Vagina (tissue), 2 donors: ENCODE measurements around the gene NR2C1. TPM values are rescaled to one million over a fixed set of nuclear protein-coding genes. Genes with fewer than 3 reads are reported as not detected.
A peak's percentile ranks its signal among the peaks of the same experiment; 100 is the strongest.
"Not testable (repeated sequence)": the region's sequence is repeated elsewhere in the genome, so short reads cannot be mapped to it uniquely, and the experiment has no call there.

Experiments
- DNase-seq, 2 donors: peaks; one replicate each; pipeline ENCODE4 v3.0.0-alpha.2; 2017; ENCODE audit errors: extremely low spot score in 2 of 2
- H3K27ac ChIP-seq: fragments of 200-600 bp; sonication (generic); one replicate; pipeline ENCODE4 v1.5.1; 2019
- H3K27me3 ChIP-seq: fragments of 200-600 bp; sonication (generic); one replicate; pipeline ENCODE4 v1.5.1; 2019
- H3K36me3 ChIP-seq, 2 donors: fragments of 200-600 bp; sonication (generic); one replicate each; pipeline ENCODE4 v1.5.1; 2017 to 2019
- H3K4me1 ChIP-seq: fragments of 200-600 bp; sonication (generic); one replicate; pipeline ENCODE4 v1.5.1; 2019
- H3K4me3 ChIP-seq, 2 donors: fragments of 200-600 bp; sonication (generic); 1 replicate in 1 of 2; 2 replicates in 1 of 2; pipeline ENCODE4 v1.5.1; 2016 to 2019
- H3K9me3 ChIP-seq: fragments of 200-600 bp; sonication (generic); one replicate; pipeline ENCODE4 v1.5.1; 2019
- POLR2A ChIP-seq, 2 donors: fragments of 450-650 bp; IDR thresholded peaks; one replicate each; pipeline ENCODE4 v1.6.1; 2017; ENCODE audit warnings: antibody characterized with exemption in 2 of 2, mild to moderate bottlenecking in 2 of 2, moderate library complexity in 2 of 2
- POLR2AphosphoS5 ChIP-seq, 2 donors: sonication (generic); formaldehyde crosslinking; IDR thresholded peaks; one replicate each; pipeline ENCODE4 v1.9.0; 2017; ENCODE audit warnings: antibody characterized with exemption in 2 of 2, mild to moderate bottlenecking in 2 of 2, low read depth in 1 of 2; ENCODE audit not compliant: insufficient read depth in 1 of 2
- intact Hi-C: fragments of 100-400 bp; cut with DNase I; formaldehyde crosslinking; loops from one replicate; pipeline ENCODE4 v1.15.1; 2023
- total RNA-seq: library from RNA; depleted of rRNA; stranded (reverse); fragments of >200 nt; gene quantifications from one replicate; pipeline ENCODE4 v1.2.3, GENCODE V29; 2016
- TF ChIP-seq, protein P1 (sequence below), 3 experiments: fragments of 450-650 bp in 2 of 3; fragments of 200-600 bp in 1 of 3; sonication (generic) in 1 of 3; IDR thresholded peaks; one replicate each; pipeline ENCODE4 v1.5.1; 2017 to 2019; ENCODE audit warnings: antibody characterized with exemption in 3 of 3, mild to moderate bottlenecking in 2 of 3, moderate library complexity in 2 of 3

NR2C1 gene
- total RNA-seq, 1 donor from 2014 or later = 49.4 TPM

DNA sequence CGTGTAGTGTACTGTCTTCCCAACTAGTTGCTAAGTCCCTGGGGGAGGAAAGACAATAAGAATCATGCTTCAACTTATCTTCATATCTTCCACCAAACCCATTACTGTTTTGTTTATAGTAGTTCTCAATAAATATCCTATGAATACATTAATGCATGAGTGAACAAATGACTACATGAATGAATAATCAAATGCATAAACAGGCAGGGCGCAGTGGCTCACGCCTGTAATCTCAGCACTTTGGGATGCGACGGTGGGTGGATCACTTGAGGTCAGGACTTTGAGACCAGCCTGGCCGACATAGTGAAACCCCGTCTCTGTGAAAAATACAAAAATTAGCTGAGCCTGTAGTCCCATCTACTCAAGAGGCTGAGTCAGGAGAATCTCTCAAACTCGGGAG lies 32.1 kb upstream of the NR2C1 start:
- Histone ChIP-seq H3K36me3 (peaks cover 0 to 17% of the 10 kb centered on the region in 2 donors), H3K9me3 (no peaks in the 10 kb centered on the region)
- intact Hi-C loops = no loop called here

GRCh38 chr12:95104919-95105452 lies 31.6 kb upstream of the NR2C1 start:
- no peak overlapping the region for H3K27ac ChIP-seq

More for the DNA sequence above, 32.1 kb upstream of the NR2C1 start:
- TF ChIP-seq, protein P1, sequence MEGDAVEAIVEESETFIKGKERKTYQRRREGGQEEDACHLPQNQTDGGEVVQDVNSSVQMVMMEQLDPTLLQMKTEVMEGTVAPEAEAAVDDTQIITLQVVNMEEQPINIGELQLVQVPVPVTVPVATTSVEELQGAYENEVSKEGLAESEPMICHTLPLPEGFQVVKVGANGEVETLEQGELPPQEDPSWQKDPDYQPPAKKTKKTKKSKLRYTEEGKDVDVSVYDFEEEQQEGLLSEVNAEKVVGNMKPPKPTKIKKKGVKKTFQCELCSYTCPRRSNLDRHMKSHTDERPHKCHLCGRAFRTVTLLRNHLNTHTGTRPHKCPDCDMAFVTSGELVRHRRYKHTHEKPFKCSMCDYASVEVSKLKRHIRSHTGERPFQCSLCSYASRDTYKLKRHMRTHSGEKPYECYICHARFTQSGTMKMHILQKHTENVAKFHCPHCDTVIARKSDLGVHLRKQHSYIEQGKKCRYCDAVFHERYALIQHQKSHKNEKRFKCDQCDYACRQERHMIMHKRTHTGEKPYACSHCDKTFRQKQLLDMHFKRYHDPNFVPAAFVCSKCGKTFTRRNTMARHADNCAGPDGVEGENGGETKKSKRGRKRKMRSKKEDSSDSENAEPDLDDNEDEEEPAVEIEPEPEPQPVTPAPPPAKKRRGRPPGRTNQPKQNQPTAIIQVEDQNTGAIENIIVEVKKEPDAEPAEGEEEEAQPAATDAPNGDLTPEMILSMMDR (IDR thresholded peaks at IDR 0.05) = no peak
- TF ChIP-seq POLR2AphosphoS5 (IDR thresholded peaks at IDR 0.05; ENCODE audit: insufficient read depth in 1 of 2, low read depth in 1 of 2) = no peak
- TF ChIP-seq POLR2A (IDR thresholded peaks at IDR 0.05) = no peak
- H3K27ac ChIP-seq = no peak overlapping the region
- no peaks in the 10 kb centered on the region for H3K4me1 ChIP-seq
- DNase-seq = no peak
- no peaks in the 10 kb centered on the region for H3K27me3 ChIP-seq
- H3K4me3 ChIP-seq = no peak overlapping the region

GRCh38 chr12:95102916-95103671 lies 29.7 kb upstream of the NR2C1 start:
- TF ChIP-seq POLR2AphosphoS5 (IDR thresholded peaks at IDR 0.05; ENCODE audit: insufficient read depth in 1 of 2, low read depth in 1 of 2) (peak in 1 of 2 donors; percentile 47), POLR2A (IDR thresholded peaks at IDR 0.05) (no peak)
- TF ChIP-seq, protein P1 (IDR thresholded peaks at IDR 0.05) = no peak
- no peak overlapping the region for H3K4me3 ChIP-seq
- intact Hi-C loops = no loop called here
- peaks cover 0 to 11% of the 10 kb centered on the region in 2 donors for H3K36me3 ChIP-seq
- no peaks in the 10 kb centered on the region for H3K4me1 ChIP-seq
- no peak for DNase-seq
- no peaks in the 10 kb centered on the region for H3K27me3 ChIP-seq
- no peaks in the 10 kb centered on the region for H3K9me3 ChIP-seq
- no peak overlapping the region for H3K27ac ChIP-seq

More at GRCh38 chr12:95104919-95105452, 31.6 kb upstream of the NR2C1 start:
- Histone ChIP-seq H3K4me1 (no peaks in the 10 kb centered on the region), H3K4me3 (no peak overlapping the region), H3K27me3 (no peaks in the 10 kb centered on the region), H3K9me3 (no peaks in the 10 kb centered on the region), H3K36me3 (peaks cover 0 to 17% of the 10 kb centered on the region in 2 donors)
- intact Hi-C loops = no loop called here
- TF ChIP-seq POLR2A (IDR thresholded peaks at IDR 0.05) (no peak), POLR2AphosphoS5 (IDR thresholded peaks at IDR 0.05; ENCODE audit: insufficient read depth in 1 of 2, low read depth in 1 of 2) (no peak)
- TF ChIP-seq, protein P1 (IDR thresholded peaks at IDR 0.05) = no peak
- no peak for DNase-seq

- H3K27ac ChIP-seq, DNase-seq, intact Hi-C loops, H3K27me3 ChIP-seq, H3K4me3 ChIP-seq, H3K9me3 ChIP-seq, H3K4me1 ChIP-seq: not testable (repeated sequence)
- H3K36me3 ChIP-seq = peaks cover 0 to 10% of the 10 kb centered on the region in 2 donors
Observed at GRCh38 chr12:95101957-95102356, 28.5 kb upstream of the NR2C1 start.

DNA sequence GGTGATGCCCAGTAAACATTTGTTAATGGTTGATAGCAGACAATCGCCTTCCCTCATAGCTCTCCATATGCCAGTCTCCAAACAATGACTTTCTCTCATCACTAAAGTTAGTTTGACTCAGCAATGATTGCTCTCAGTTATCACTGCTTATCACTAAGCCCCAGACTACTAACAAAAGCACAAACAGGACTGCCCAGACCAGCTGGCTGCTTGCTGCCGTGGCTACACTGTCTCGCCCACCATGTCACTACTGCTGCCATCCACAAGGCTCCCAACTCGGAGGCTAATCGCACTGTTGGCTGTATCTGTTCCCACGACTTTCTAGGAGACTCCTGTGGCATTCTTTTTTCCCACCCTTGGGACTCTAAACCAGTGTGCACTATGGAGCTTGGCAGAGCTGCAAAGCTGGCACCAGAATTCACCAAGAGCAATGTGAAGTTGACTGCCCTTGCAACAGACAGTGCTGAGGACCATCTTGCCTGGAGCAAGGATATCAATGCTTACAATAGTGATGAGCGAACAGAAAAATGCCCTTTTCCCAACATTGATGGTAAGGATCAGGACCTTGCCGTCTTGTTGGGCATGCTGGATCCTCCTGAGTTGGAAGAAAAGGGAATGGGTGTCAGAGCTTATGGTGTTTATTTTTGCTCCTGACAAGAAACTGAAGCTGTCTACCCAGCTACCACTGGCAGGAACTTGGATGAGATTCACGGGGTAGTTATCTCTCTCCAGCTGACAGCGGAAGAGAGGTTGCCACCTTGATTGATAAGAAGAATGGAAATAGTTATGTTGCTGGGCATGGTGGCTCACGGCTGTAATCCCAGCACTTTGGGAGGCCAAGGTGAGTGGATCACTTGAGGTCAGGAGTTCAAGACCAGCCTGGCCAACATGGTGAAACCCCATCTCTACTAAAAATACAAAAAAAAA lies 27.1 kb upstream of the NR2C1 start:
- TF ChIP-seq POLR2AphosphoS5 (IDR thresholded peaks at IDR 0.05; ENCODE audit: insufficient read depth in 1 of 2, low read depth in 1 of 2) = no peak
- no peak for TF ChIP-seq POLR2A (IDR thresholded peaks at IDR 0.05)
- TF ChIP-seq, protein P1 (IDR thresholded peaks at IDR 0.05) = no peak
- intact Hi-C loops = no loop called here
- Histone ChIP-seq H3K4me1 (peaks cover 10% of the 10 kb centered on the region), H3K27ac (no peak overlapping the region), H3K36me3 (peaks cover 0 to 10% of the 10 kb centered on the region in 2 donors), H3K9me3 (no peaks in the 10 kb centered on the region), H3K4me3 (no peak overlapping the region), H3K27me3 (no peaks in the 10 kb centered on the region)
- DNase-seq = no peak
